Right lobe of liver (tissue), 4 donors: ENCODE data around the gene EVI5.

Experiments used
- CTCF ChIP-seq, 4 donors: fragments of 200-600 bp in 3 of 4; fragments of 450-650 bp in 1 of 4; IDR thresholded peaks; one replicate each; pipeline versions ENCODE4 v1.5.1 to v1.8.0; 2016 to 2022; ENCODE audit warnings: antibody characterized with exemption in 4 of 4, mild to moderate bottlenecking in 2 of 4
- POLR2A ChIP-seq: fragments of 450-650 bp; IDR thresholded peaks from one replicate; pipeline ENCODE4 v1.6.1; 2017; ENCODE audit warnings: antibody characterized with exemption, mild to moderate bottlenecking
- donor health status: DM: no; HTN: no; CAD: no.
- donor health status: DM: no; HTN: no; CAD: no.
- donor health status: DM: no; HTN: yes; CAD: no.

GRCh38 chr1:92709738-92710137, 75.2 kb downstream of the EVI5 start:
- TF ChIP-seq POLR2A = no peak
- no peak for TF ChIP-seq CTCF (IDR thresholded peaks at IDR 0.05)
